ENCODE results near the gene WNT3. TPM values are rescaled to one million over a fixed set of nuclear protein-coding genes. Genes with fewer than 3 reads are reported as not detected.
A peak's percentile ranks its signal among the peaks of the same experiment; 100 is the strongest.

Gene WNT3
- total RNA-seq, 1 donor from 2014 or later = 1.1 TPM

- peaks cover under 1% of the 10 kb centered on the region for H3F3A ChIP-seq (ENCODE audit: low read depth)
- Mint-ChIP-seq H3K4me1 (peaks cover 68% of the 10 kb centered on the region), H3K27ac (peak overlapping the region; percentile 82), H3K36me3 (peaks cover 16% of the 10 kb centered on the region), H3K9me3 (no peaks in the 10 kb centered on the region), H3K4me3 (peak overlapping the region; percentile 70), H3K27me3 (ENCODE audit: insufficient read depth, low read depth) (peaks cover 16% of the 10 kb centered on the region)
- H3K79me2 ChIP-seq (ENCODE audit: low read depth) = no peaks in the 10 kb centered on the region
- H3K4me1 ChIP-seq = peaks cover 1% of the 10 kb centered on the region
- no peaks in the 10 kb centered on the region for H3K36me3 ChIP-seq
- H3K9me3 ChIP-seq (ENCODE audit: low read depth) = no peaks in the 10 kb centered on the region
- H3K4me2 ChIP-seq = no peak overlapping the region
- peak; percentile 83 for DNase-seq (ENCODE audit: low spot score)
- H3K9ac ChIP-seq = no peak overlapping the region
- peaks cover 5% of the 10 kb centered on the region for H4K20me1 ChIP-seq (ENCODE audit: low read depth)
- H3K27ac ChIP-seq = no peak overlapping the region
- no peak overlapping the region for H3K4me3 ChIP-seq
- H2AFZ ChIP-seq (replicated peaks) = no peak overlapping the region
- peaks cover 43% of the 10 kb centered on the region for H3K27me3 ChIP-seq
- TF ChIP-seq EZH2 (IDR thresholded peaks at IDR 0.05) (no peak), EZH2phosphoT487 (IDR thresholded peaks at IDR 0.05) (no peak)
- TF ChIP-seq, protein P1, sequence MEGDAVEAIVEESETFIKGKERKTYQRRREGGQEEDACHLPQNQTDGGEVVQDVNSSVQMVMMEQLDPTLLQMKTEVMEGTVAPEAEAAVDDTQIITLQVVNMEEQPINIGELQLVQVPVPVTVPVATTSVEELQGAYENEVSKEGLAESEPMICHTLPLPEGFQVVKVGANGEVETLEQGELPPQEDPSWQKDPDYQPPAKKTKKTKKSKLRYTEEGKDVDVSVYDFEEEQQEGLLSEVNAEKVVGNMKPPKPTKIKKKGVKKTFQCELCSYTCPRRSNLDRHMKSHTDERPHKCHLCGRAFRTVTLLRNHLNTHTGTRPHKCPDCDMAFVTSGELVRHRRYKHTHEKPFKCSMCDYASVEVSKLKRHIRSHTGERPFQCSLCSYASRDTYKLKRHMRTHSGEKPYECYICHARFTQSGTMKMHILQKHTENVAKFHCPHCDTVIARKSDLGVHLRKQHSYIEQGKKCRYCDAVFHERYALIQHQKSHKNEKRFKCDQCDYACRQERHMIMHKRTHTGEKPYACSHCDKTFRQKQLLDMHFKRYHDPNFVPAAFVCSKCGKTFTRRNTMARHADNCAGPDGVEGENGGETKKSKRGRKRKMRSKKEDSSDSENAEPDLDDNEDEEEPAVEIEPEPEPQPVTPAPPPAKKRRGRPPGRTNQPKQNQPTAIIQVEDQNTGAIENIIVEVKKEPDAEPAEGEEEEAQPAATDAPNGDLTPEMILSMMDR (IDR thresholded peaks at IDR 0.05) = no peak
Measured at GRCh38 chr17:46777943-46778915, 40.3 kb downstream of the WNT3 start.

- peaks cover 56% of the 10 kb centered on the region for H3K27me3 ChIP-seq
- no peak for DNase-seq (ENCODE audit: low spot score)
- no peak overlapping the region for H2AFZ ChIP-seq (replicated peaks)
- H3K27me3 Mint-ChIP-seq (ENCODE audit: insufficient read depth, low read depth) = peaks cover 14% of the 10 kb centered on the region
- H3K4me1 ChIP-seq = peaks cover 13% of the 10 kb centered on the region
- no peak overlapping the region for H3K27ac ChIP-seq
- no peak overlapping the region for H3K4me2 ChIP-seq
- no peaks in the 10 kb centered on the region for H3K36me3 ChIP-seq
- no peak overlapping the region for H3K27ac Mint-ChIP-seq
- H4K20me1 ChIP-seq (ENCODE audit: low read depth) = peaks cover 16% of the 10 kb centered on the region
- H3K36me3 Mint-ChIP-seq = peaks cover 12% of the 10 kb centered on the region
- no peaks in the 10 kb centered on the region for H3K9me3 ChIP-seq (ENCODE audit: low read depth)
- H3K4me3 ChIP-seq = no peak overlapping the region
- H3K4me3 Mint-ChIP-seq = peak overlapping the region; percentile 24
- H3K9ac ChIP-seq = no peak overlapping the region
- H3K9me3 Mint-ChIP-seq = no peaks in the 10 kb centered on the region
- peaks cover 15% of the 10 kb centered on the region for H3F3A ChIP-seq (ENCODE audit: low read depth)
- peaks cover 69% of the 10 kb centered on the region for H3K4me1 Mint-ChIP-seq
- TF ChIP-seq EZH2 (IDR thresholded peaks at IDR 0.05) (no peak), EZH2phosphoT487 (IDR thresholded peaks at IDR 0.05) (no peak)
- TF ChIP-seq, protein P1 (IDR thresholded peaks at IDR 0.05) = no peak
- no peaks in the 10 kb centered on the region for H3K79me2 ChIP-seq (ENCODE audit: low read depth)
Measured at GRCh38 chr17:46776298-46777005, 42.0 kb downstream of the WNT3 start.

- no peak overlapping the region for H2AFZ ChIP-seq (replicated peaks)
- H3K4me1 ChIP-seq = peaks cover 13% of the 10 kb centered on the region
- Mint-ChIP-seq H3K4me3 (peak overlapping the region; percentile 71), H3K27me3 (ENCODE audit: insufficient read depth, low read depth) (peaks cover 8% of the 10 kb centered on the region), H3K27ac (peak overlapping the region; percentile 87), H3K36me3 (peaks cover 7% of the 10 kb centered on the region), H3K9me3 (no peaks in the 10 kb centered on the region), H3K4me1 (peaks cover 64% of the 10 kb centered on the region)
- no peak for DNase-seq (ENCODE audit: low spot score)
- no peaks in the 10 kb centered on the region for H3K36me3 ChIP-seq
- no peak overlapping the region for H3K4me2 ChIP-seq
- H3F3A ChIP-seq (ENCODE audit: low read depth) = peaks cover 30% of the 10 kb centered on the region
- no peak overlapping the region for H3K27ac ChIP-seq
- no peaks in the 10 kb centered on the region for H3K79me2 ChIP-seq (ENCODE audit: low read depth)
- peaks cover 16% of the 10 kb centered on the region for H4K20me1 ChIP-seq (ENCODE audit: low read depth)
- TF ChIP-seq, protein P1 (IDR thresholded peaks at IDR 0.05) = no peak
- TF ChIP-seq EZH2phosphoT487 (IDR thresholded peaks at IDR 0.05) (no peak), EZH2 (IDR thresholded peaks at IDR 0.05) (no peak)
- peaks cover 75% of the 10 kb centered on the region for H3K27me3 ChIP-seq
- no peak overlapping the region for H3K9ac ChIP-seq
- no peak overlapping the region for H3K4me3 ChIP-seq
- no peaks in the 10 kb centered on the region for H3K9me3 ChIP-seq (ENCODE audit: low read depth)
Measured at GRCh38 chr17:46774108-46774737, 44.3 kb downstream of the WNT3 start.

Measured in neural progenitor cell (in vitro differentiated cells).